Stimulated activated CD4-positive, alpha-beta T cell treated with anti-CD3 and anti-CD28 coated beads, TNF-alpha, amount 100 ng/mL, for 4 hours (primary cell): ENCODE measurements around the gene EFNA4.

ENCODE experiments used
- DNase-seq, 3 experiments: peaks; one replicate each; pipeline ENCODE4 v3.0.0-alpha.2; 2020; ENCODE audit warnings: low read depth in 3 of 3

Gene EFNA4

GRCh38 chr1:155051777-155052398 lies 11.7 kb upstream of the EFNA4 start:
- peak in 2 of 3 experiments; percentile 20 to 34 for DNase-seq

GRCh38 chr1:155052439-155053395 lies 10.8 kb upstream of the EFNA4 start:
- no peak for DNase-seq

- DNase-seq, result no peak
Observed at GRCh38 chr1:155053531-155054105, 9.9 kb upstream of the EFNA4 start.

GRCh38 chr1:155057104-155057503 lies 6.4 kb upstream of the EFNA4 start:
- no peak for DNase-seq

- DNase-seq, result no peak
Observed at GRCh38 chr1:155057788-155058211, 5.7 kb upstream of the EFNA4 start.

GRCh38 chr1:155060736-155061135 lies 2.8 kb upstream of the EFNA4 start:
- DNase-seq, result no peak

- peak; percentile 87 to 96 (median 91) for DNase-seq
Observed at GRCh38 chr1:155061381-155062150, 2.0 kb upstream of the EFNA4 start.

GRCh38 chr1:155062151-155062686 lies 1.3 kb upstream of the EFNA4 start:
- DNase-seq, result no peak

- peak in 2 of 3 experiments; percentile 56 to 67 for DNase-seq
Observed at GRCh38 chr1:155062702-155063411, 683 bp upstream of the EFNA4 start.

- no peak for DNase-seq
Observed at GRCh38 chr1:155064111-155064831, 731 bp downstream of the EFNA4 start.

- DNase-seq, result no peak
Observed at GRCh38 chr1:155064832-155065429, 1.4 kb downstream of the EFNA4 start.

- no peak for DNase-seq
Observed at GRCh38 chr1:155066777-155067176, 3.2 kb downstream of the EFNA4 start.

GRCh38 chr1:155068599-155068998 lies 5.1 kb downstream of the EFNA4 start:
- DNase-seq, result no peak

GRCh38 chr1:155069551-155070157 lies 6.1 kb downstream of the EFNA4 start:
- no peak for DNase-seq

GRCh38 chr1:155070158-155070621 lies 6.7 kb downstream of the EFNA4 start:
- no peak for DNase-seq

GRCh38 chr1:155070721-155071569 lies 7.4 kb downstream of the EFNA4 start:
- peak in 1 of 3 experiments; percentile 52 for DNase-seq

GRCh38 chr1:155071701-155072100 lies 8.2 kb downstream of the EFNA4 start:
- DNase-seq, result no peak
